Activated B cell treated with CpG ODN at 0.5 μM for 24 hours (primary cell): ENCODE results near the gene CELSR1. TPM values are rescaled to one million over a fixed set of nuclear protein-coding genes. Genes with fewer than 3 reads are reported as not detected.
"Not testable (repeated sequence)": the region's sequence is repeated elsewhere in the genome, so short reads cannot be mapped to it uniquely, and the experiment has no call there.

ENCODE experiments used
- ATAC-seq: fragments of 200-7000 bp; cut with Tn5 transposase; one replicate; pipeline ENCODE4 v1.10.0; 2021; ENCODE audit warnings: low read depth, mild to moderate bottlenecking, moderate library complexity
- CTCF ChIA-PET: fragments of 350-600 bp; sonication (Branson Sonifier 250); formaldehyde crosslinking; loops from one replicate; lab custom pipeline; 2021; ENCODE audit warnings: antibody characterized with exemption; lab: Charles Lee
- POLR2A ChIA-PET: fragments of 350-600 bp; sonication (Branson Sonifier 250); formaldehyde crosslinking; loops from one replicate; lab custom pipeline; 2021; ENCODE audit warnings: antibody characterized with exemption; lab: Charles Lee
- DNase-seq: peaks from one replicate; pipeline ENCODE4 v3.0.0; 2022
- H3K27ac Mint-ChIP-seq: one replicate; pipeline ENCODE4 v1.8.0; 2020; ENCODE audit warnings: mixed read lengths
- H3K27me3 Mint-ChIP-seq: one replicate; pipeline ENCODE4 v1.8.0; 2021; ENCODE audit warnings: mixed read lengths
- H3K36me3 Mint-ChIP-seq: one replicate; pipeline ENCODE4 v1.8.0; 2021; ENCODE audit warnings: low read depth, mixed read lengths
- H3K4me1 Mint-ChIP-seq: one replicate; pipeline ENCODE4 v1.8.0; 2021; ENCODE audit warnings: mixed read lengths
- H3K4me3 Mint-ChIP-seq: one replicate; pipeline ENCODE4 v1.8.0; 2020; ENCODE audit warnings: mild to moderate bottlenecking, mixed read lengths
- H3K9me3 Mint-ChIP-seq: one replicate; pipeline ENCODE4 v1.8.0; 2020; ENCODE audit warnings: mixed read lengths
- CTCF ChIP-seq: fragments of 200-600 bp; IDR thresholded peaks from one replicate; pipeline ENCODE4 v1.8.0; 2022; ENCODE audit warnings: antibody characterized with exemption, mild to moderate bottlenecking
- intact Hi-C: fragments of 100-400 bp; cut with micrococcal nuclease; formaldehyde crosslinking; loops from one replicate; pipeline ENCODE4 v1.15.1; 2024
- total RNA-seq: library from RNA; stranded (reverse); gene quantifications from 2 replicates; pipeline ENCODE4 v1.2.3, GENCODE V29; 2022

CELSR1 gene
- total RNA-seq, 1 donor from 2014 or later = 12.3 TPM

GRCh38 chr22:46504584-46504983, 32.8 kb downstream of the CELSR1 start:
- ChIA-PET CTCF (no interaction called here), POLR2A (interaction anchor here (0.6 to 0.7 kb wide), 3 partner anchors 34 to 258 kb away, joined by 3 to 10 read pairs (median 5); no protein-coding TSS in a partner anchor)
- Mint-ChIP-seq H3K4me3 (no peak overlapping the region), H3K9me3 (no peaks in the 10 kb centered on the region), H3K36me3 (no peaks in the 10 kb centered on the region), H3K4me1 (peaks cover 14% of the 10 kb centered on the region), H3K27me3 (peaks cover 33% of the 10 kb centered on the region), H3K27ac (no peak overlapping the region)
- intact Hi-C loops = no loop called here
- DNase-seq (no peak), ATAC-seq (no peak)
- no peak for TF ChIP-seq CTCF

- CTCF ChIA-PET = no interaction called here
- intact Hi-C loops = no loop called here
- Mint-ChIP-seq H3K4me3 (no peak overlapping the region), H3K27me3 (peaks cover 39% of the 10 kb centered on the region), H3K36me3 (no peaks in the 10 kb centered on the region), H3K27ac (no peak overlapping the region), H3K9me3 (no peaks in the 10 kb centered on the region), H3K4me1 (peaks cover 14% of the 10 kb centered on the region)
- no peak for ATAC-seq
- TF ChIP-seq CTCF = no peak
- DNase-seq = no peak
- POLR2A ChIA-PET = no interaction called here
Measured at GRCh38 chr22:46502440-46503175, 34.8 kb downstream of the CELSR1 start.

- H3K36me3 Mint-ChIP-seq = no peaks in the 10 kb centered on the region
- DNase-seq = no peak
- peaks cover 12% of the 10 kb centered on the region for H3K4me1 Mint-ChIP-seq
- CTCF ChIA-PET = no interaction called here
- no peaks in the 10 kb centered on the region for H3K9me3 Mint-ChIP-seq
- H3K4me3 Mint-ChIP-seq = no peak overlapping the region
- intact Hi-C loops = no loop called here
- POLR2A ChIA-PET = no interaction called here
- ATAC-seq = no peak
- peaks cover 39% of the 10 kb centered on the region for H3K27me3 Mint-ChIP-seq
- H3K27ac Mint-ChIP-seq = no peak overlapping the region
- TF ChIP-seq CTCF = no peak
Measured at GRCh38 chr22:46501701-46502100, 35.7 kb downstream of the CELSR1 start.

- H3K4me1 Mint-ChIP-seq, ATAC-seq, CTCF ChIA-PET, H3K27ac Mint-ChIP-seq, H3K36me3 Mint-ChIP-seq, H3K4me3 Mint-ChIP-seq, POLR2A ChIA-PET, H3K9me3 Mint-ChIP-seq, intact Hi-C loops, DNase-seq: not testable (repeated sequence)
- H3K27me3 Mint-ChIP-seq = peaks cover 36% of the 10 kb centered on the region
Measured at GRCh38 chr22:46501265-46501664, 36.2 kb downstream of the CELSR1 start.

GRCh38 chr22:46500201-46500600, 37.2 kb downstream of the CELSR1 start:
- Mint-ChIP-seq H3K9me3 (no peaks in the 10 kb centered on the region), H3K36me3 (no peaks in the 10 kb centered on the region), H3K27me3 (peaks cover 35% of the 10 kb centered on the region), H3K4me1 (peaks cover 7% of the 10 kb centered on the region), H3K4me3 (no peak overlapping the region), H3K27ac (no peak overlapping the region)
- intact Hi-C loops = no loop called here
- no peak for TF ChIP-seq CTCF
- ChIA-PET POLR2A (no interaction called here), CTCF (no interaction called here)
- DNase-seq (no peak), ATAC-seq (no peak)

GRCh38 chr22:46499805-46500189, 37.6 kb downstream of the CELSR1 start:
- no peak overlapping the region for H3K4me3 Mint-ChIP-seq
- ChIA-PET CTCF (no interaction called here), POLR2A (no interaction called here)
- ATAC-seq (no peak), DNase-seq (no peak)
- H3K4me1 Mint-ChIP-seq = peaks cover 7% of the 10 kb centered on the region
- intact Hi-C loops = no loop called here
- H3K27me3 Mint-ChIP-seq = peaks cover 35% of the 10 kb centered on the region
- no peak overlapping the region for H3K27ac Mint-ChIP-seq
- H3K9me3 Mint-ChIP-seq = no peaks in the 10 kb centered on the region
- H3K36me3 Mint-ChIP-seq = no peaks in the 10 kb centered on the region
- TF ChIP-seq CTCF = no peak
